GM19397 (cell line): Measurements from ENCODE around the gene BLID.

ENCODE experiments used
- ATAC-seq: cut with Tn5 transposase; IDR thresholded peaks from one replicate; pipeline ENCODE4 v1.9.1; 2021; ENCODE audit warnings: mild to moderate bottlenecking, moderate library complexity; ENCODE audit not compliant: unreplicated experiment

The BLID gene

GRCh38 chr11:122140500-122140899 lies 24.5 kb upstream of the BLID start:
- ATAC-seq = no peak

- no peak for ATAC-seq
Observed at GRCh38 chr11:122139595-122139866, 23.5 kb upstream of the BLID start.

DNA sequence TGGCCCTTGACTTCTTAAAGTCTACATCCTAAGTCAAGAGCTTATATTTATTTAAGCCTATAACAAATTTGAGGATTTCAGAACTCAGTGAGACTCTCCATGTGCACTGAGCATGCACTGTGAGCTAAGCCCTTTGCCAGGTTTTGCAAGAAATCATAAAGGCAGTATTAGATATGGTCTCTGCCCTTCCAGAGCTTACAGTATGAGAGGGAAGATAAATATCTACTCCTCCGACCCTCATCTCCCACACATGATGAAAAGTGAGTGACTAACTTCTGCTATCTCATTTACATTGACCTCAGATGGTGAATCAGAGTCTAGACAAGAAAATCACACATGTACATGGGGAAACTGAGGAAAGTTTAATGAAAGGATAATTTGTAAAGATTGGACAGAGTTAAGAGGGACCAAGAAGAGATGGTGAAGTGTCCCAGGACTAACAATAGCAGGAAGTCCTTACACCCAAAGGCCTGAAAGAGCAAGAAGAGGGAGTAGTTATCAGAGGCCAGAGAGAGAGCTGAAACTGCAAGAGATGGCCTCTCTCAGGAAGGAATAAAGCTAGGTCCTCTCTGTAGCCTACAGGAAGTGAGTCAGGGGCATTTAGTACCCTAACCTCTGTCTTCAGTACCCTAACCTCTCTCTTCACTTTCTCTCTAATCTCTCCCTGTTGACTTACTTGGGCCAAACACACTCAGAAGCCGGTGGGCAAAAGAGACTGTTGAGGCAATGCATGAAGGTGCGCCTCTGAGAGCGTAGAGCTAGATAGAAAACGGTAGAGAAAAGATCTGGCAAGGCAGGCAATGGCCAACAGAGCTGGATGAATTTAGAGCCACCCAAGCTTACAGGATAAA lies 23.0 kb upstream of the BLID start:
- ATAC-seq = no peak

DNA sequence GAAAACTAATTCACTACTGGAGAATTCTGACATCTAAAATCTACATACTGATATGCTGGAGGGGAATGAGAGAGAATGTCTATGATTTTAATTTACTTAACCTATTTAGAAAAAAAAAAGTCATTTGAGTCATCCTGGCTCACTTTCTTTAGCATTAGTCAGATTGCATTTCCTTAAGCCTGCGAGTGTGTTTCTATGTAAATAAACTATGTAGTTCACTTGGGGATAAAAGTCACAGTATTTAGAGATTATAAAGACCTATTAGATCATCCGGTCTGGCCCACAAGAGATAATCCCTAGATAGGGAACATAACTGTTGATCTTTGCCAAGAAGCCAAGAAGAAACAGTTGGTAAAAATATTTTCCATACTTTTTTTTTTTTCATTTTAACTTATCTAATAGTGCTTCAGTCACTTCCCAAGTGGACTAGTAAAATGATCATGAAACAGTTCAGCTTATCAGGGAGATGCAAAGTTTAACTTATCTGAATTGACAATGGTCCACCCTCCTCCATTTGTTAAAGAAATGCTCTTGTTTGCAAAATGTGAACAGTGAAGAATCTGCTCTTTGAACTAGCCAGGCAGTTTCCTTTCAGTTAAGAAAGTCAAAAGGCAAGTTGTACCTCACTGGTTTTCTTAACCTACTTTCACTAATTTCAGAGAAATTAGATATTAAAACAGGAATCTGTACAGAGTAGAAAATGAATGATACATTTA lies 21.2 kb upstream of the BLID start:
- ATAC-seq = no peak

- ATAC-seq = no peak
Observed at GRCh38 chr11:122131126-122131525, 15.1 kb upstream of the BLID start.

GRCh38 chr11:122128146-122128545 lies 12.1 kb upstream of the BLID start:
- ATAC-seq = no peak

GRCh38 chr11:122127020-122127419 lies 11.0 kb upstream of the BLID start:
- ATAC-seq = no peak

DNA sequence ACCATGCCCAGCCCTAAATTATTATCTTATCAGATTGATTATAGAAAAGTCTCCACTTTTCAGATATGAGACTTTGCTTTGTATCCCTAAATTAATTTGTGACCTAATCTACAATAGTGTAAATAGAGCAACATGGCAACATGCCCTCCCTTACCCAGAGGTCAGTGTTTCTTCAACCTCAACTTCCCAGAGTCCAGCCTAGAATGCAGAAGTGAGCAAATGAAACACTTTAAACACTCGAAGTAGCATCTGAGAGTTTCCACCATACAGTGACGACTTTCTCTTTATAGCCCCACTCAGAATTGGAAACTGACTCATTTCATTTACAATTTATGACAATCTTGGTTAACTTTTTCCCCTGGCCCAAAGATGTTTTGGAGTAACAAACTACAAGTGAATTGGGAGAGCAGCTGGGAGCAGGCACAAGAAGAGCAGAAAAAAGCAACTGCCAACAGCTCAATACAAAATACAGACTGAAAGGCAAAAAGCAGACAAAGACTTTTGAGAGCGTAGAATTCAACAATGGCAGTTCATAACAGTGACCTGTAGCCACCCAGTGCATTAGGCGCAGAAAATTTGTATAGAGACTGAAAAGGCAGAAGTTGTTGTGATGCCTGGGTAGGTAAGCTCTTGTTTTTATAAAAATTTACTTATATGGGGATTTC lies 10.1 kb upstream of the BLID start:
- ATAC-seq = no peak

DNA sequence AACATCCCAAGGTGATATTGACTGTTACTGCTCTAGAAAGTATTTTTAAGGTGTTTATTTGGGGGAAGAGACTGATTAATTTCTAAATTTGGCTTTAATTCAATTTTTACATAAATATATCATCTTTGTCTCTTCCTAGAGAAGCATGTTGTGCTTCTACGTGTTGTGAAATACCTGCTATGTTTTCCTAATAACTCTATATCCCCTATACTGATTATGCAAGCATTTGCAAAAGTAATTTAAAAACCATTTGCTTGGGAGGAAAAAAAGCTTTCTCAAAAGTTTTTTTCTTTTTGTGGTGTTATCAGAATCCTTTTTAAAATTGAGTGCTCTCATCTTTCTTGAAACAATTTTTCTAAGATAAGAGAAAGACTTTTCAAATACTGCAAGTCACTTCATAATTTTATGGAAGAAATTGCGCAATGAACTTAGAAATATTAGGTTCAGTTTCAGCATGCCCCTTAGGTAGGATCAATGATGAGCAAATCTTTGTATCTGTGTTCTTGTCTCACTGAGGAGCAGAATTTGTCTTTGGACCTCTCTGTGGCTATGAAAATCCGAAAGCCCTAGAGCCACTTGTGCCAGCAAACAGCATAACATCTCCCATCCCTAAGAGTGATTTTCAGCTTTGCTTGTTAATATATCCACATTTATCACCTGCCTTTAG lies 7.4 kb upstream of the BLID start:
- ATAC-seq = no peak

GRCh38 chr11:122122179-122122578 lies 6.2 kb upstream of the BLID start:
- no peak for ATAC-seq

- ATAC-seq = no peak
Observed at GRCh38 chr11:122120096-122120495, 4.1 kb upstream of the BLID start.

- ATAC-seq = no peak
Observed at GRCh38 chr11:122116591-122116990, 576 bp upstream of the BLID start.

DNA sequence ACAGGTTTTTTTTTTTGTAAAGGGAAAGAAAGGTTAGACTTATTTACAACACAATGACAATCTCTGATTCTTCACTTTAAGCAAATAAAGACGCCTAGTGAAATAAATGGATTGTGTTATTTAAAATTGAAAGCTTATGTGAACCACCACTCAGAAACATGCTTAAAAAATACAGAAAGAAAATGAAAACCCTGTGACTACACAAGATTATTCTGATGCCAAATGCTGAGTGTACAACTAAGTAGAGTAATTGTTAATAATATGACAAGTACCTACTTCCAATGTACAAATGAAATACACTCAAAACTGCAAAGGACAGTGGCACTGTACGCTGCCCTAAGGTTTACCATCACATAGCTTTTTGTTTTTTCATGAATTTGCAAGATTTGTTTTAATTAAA lies 1.0 kb downstream of the BLID start:
- no peak for ATAC-seq

GRCh38 chr11:122113836-122114825 lies 1.9 kb downstream of the BLID start:
- ATAC-seq = no peak

- no peak for ATAC-seq
Observed at GRCh38 chr11:122112470-122113365, 3.3 kb downstream of the BLID start.

DNA sequence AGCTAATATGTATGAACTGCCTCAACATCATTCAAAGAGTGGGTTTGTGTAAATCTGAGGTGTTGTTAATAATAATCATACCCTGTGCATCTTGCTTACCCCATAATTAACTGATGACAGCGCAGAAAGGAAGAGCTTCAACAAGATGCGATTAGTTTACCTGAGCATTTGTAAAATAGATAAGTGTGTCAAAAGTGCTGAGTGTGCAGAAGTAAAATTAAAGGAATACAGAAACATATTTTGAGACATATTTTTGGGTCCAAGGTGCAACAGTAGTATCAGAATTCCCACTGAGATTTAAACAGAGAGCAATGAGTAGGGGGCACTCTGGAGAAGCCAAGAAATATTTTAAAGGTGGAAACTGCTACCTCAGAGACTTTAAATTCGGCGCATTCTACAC lies 6.1 kb downstream of the BLID start:
- no peak for ATAC-seq

DNA sequence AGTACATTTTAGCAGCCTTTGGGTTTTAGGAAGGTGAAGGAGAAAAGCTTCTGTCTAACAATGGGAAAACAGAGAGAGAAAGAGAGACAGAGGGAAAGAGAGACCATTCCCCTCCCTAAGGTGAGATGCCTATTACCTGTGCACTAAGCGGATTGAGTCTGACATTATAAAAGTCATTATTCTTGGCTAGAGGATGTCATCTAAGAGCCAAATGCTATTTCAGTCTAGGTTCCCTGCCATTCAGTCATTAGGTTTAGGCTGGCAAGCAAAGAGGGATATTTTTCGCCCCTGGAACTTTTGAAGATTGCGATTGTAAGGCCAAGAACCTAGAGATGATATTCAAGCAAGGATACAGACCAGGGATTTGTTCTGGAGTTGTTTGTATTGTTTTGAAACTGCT lies 7.2 kb downstream of the BLID start:
- ATAC-seq = no peak

- ATAC-seq = no peak
Observed at GRCh38 chr11:122108192-122108799, 7.7 kb downstream of the BLID start.

- no peak for ATAC-seq
Observed at GRCh38 chr11:122107566-122107965, 8.4 kb downstream of the BLID start.
